ENCODE data around the gene CFAP20DC. TPM values are rescaled to one million over a fixed set of nuclear protein-coding genes. Genes with fewer than 3 reads are reported as not detected.

Gene CFAP20DC
- total RNA-seq, 1 experiment from 2014 or later: 4.5 TPM

- peaks cover 20 to 26% of the 10 kb centered on the region in 2 experiments for H3K9me3 Mint-ChIP-seq
- H2AFZ ChIP-seq (ENCODE audit: low read length): no peak overlapping the region
These were observed 269.9 kb downstream of the CFAP20DC start for GRCh38 chr3:58779934-58780333.

More at GRCh38 chr3:58779934-58780333, 269.9 kb downstream of the CFAP20DC start:
- H3K9ac ChIP-seq (ENCODE audit: extremely low read depth, insufficient read length, low read length): no peak overlapping the region
- H3T11ph ChIP-seq (ENCODE audit: low read length): no peak overlapping the region
- H2BK15ac ChIP-seq (ENCODE audit: low read depth, low read length): no peak overlapping the region
- no peak overlapping the region for H3K18ac ChIP-seq (ENCODE audit: insufficient read length, low read depth, low read length)
- Mint-ChIP-seq H3K4me1 (no peaks in the 10 kb centered on the region; a peak in 1 of 4 replicates), H3K36me3 (ENCODE audit: insufficient read depth in 1 of 3, low read depth in 3 of 3) (peaks cover 14 to 22% (median 15%) of the 10 kb centered on the region in 3 experiments), H3K4me3 (no peak overlapping the region), H3K27me3 (ENCODE audit: low read depth) (no peaks in the 10 kb centered on the region), H3K27ac (no peak overlapping the region)
- H4K20me1 ChIP-seq (ENCODE audit: control insufficient read depth, insufficient read depth, insufficient read length): no peaks in the 10 kb centered on the region
- no peaks in the 10 kb centered on the region for H3K23me2 ChIP-seq (ENCODE audit: insufficient read length, low read depth, low read length, poor library complexity, severe bottlenecking)
- H4K8ac ChIP-seq (replicated peaks; ENCODE audit: insufficient read length, low read depth, low read length): no peak overlapping the region
- no peak overlapping the region for H3K4me2 ChIP-seq (ENCODE audit: insufficient read depth, insufficient read length, low read length)
- H2BK120ac ChIP-seq (ENCODE audit: low read depth, low read length, poor library complexity, severe bottlenecking): no peak overlapping the region
- H2BK5ac ChIP-seq (ENCODE audit: insufficient read length, low read length): no peak overlapping the region
- no peak overlapping the region for H3K4ac ChIP-seq (ENCODE audit: low read depth, low read length)
- no peak overlapping the region for H3K14ac ChIP-seq (ENCODE audit: insufficient read depth, low read length)
- H3K27ac ChIP-seq (ENCODE audit: insufficient read length, low read depth, low read length): no peak overlapping the region
- H3K23ac ChIP-seq (ENCODE audit: insufficient read length, low read depth, low read length): no peak overlapping the region
- no peak overlapping the region for H2AK5ac ChIP-seq (ENCODE audit: insufficient read length, low read length)
- no peak overlapping the region for H2BK20ac ChIP-seq (ENCODE audit: low read depth, low read length, poor library complexity, severe bottlenecking)
- no peak overlapping the region for H4K5ac ChIP-seq (ENCODE audit: insufficient read length, low read depth, low read length)
- no peak for DNase-seq
- TF ChIP-seq CTCF (conservative IDR thresholded peaks at IDR 0.05): no peak
- no peak overlapping the region for H4K91ac ChIP-seq (ENCODE audit: insufficient read length, low read depth, low read length)
- no peaks in the 10 kb centered on the region for H3K4me1 ChIP-seq (ENCODE audit: insufficient read depth, low read length)
- H3K56ac ChIP-seq (ENCODE audit: insufficient read length, low read depth, low read length): no peak overlapping the region
- no peak overlapping the region for H2BK12ac ChIP-seq (ENCODE audit: insufficient read length, low read depth, low read length)
- H3K9me3 ChIP-seq (ENCODE audit: control insufficient read depth, low read depth, low read length): no peaks in the 10 kb centered on the region
- peaks cover 6% of the 10 kb centered on the region for H3K79me1 ChIP-seq (ENCODE audit: insufficient read depth, low read depth, low read length, poor library complexity, severe bottlenecking)
- H3K79me2 ChIP-seq (ENCODE audit: insufficient read depth, low read length): no peaks in the 10 kb centered on the region
- no peaks in the 10 kb centered on the region for H3K27me3 ChIP-seq (ENCODE audit: insufficient read depth, low read length)
